GM12872 (cell line): ENCODE measurements around the gene PRKACB.

Source experiments
- CTCF ChIP-seq: IDR thresholded peaks from 3 replicates; pipeline ENCODE4 v1.5.1; 2011; ENCODE audit warnings: low read depth, mild to moderate bottlenecking, low read length, moderate library complexity; ENCODE audit not compliant: insufficient read depth

Gene PRKACB

GRCh38 chr1:84159533-84160240 is 15.6 kb downstream of the PRKACB start:
- TF ChIP-seq CTCF = no peak

- no peak for TF ChIP-seq CTCF
Observed at GRCh38 chr1:84162295-84162694, 18.2 kb downstream of the PRKACB start.

GRCh38 chr1:84163123-84163931 is 19.3 kb downstream of the PRKACB start:
- no peak for TF ChIP-seq CTCF

GRCh38 chr1:84164161-84164560 is 20.1 kb downstream of the PRKACB start:
- TF ChIP-seq CTCF = no peak

GRCh38 chr1:84164567-84165021 is 20.5 kb downstream of the PRKACB start:
- no peak for TF ChIP-seq CTCF

GRCh38 chr1:84165601-84166000 is 21.5 kb downstream of the PRKACB start:
- no peak for TF ChIP-seq CTCF

- TF ChIP-seq CTCF = no peak
Observed at GRCh38 chr1:84166797-84167196, 22.7 kb downstream of the PRKACB start.
